RPMI7951 (cell line): ENCODE data around the gene CTNNA2. TPM values are rescaled to one million over a fixed set of nuclear protein-coding genes. Genes with fewer than 3 reads are reported as not detected.
"Not testable (repeated sequence)": the region's sequence is repeated elsewhere in the genome, so short reads cannot be mapped to it uniquely, and the experiment has no call there.

Experiments
- DNase-seq: peaks from one replicate; pipeline ENCODE4 v3.0.0-alpha.2; 2012; ENCODE audit warnings: low read depth
- total RNA-seq: library from RNA; depleted of rRNA; stranded (reverse); fragments of >200 nt; shearing (Covaris generic); gene quantifications from 2 replicates; pipeline ENCODE4 v1.2.3, GENCODE V29; 2014

CTNNA2 gene
- total RNA-seq, 1 experiment from 2014 or later = not detected

DNA sequence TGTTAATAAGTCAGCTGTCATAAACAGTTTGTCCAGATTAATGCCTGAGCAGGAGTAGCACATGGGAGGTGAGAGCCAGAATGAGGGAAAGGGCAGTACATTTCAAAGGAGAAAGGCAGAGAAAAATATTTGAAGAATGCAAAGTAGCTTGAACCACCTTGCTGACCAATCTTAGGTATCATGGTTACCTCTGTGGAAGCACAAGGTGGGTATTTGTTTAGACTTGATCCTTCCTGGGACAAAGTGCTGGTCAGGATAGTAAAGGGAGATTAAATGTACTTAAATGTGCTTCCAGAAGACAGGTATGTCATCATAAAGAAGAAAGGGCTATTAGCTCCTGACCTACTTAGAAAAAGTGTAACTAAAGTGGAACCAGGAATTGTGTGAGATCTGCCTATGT lies 686.7 kb downstream of the CTNNA2 start:
- DNase-seq = no peak

DNA sequence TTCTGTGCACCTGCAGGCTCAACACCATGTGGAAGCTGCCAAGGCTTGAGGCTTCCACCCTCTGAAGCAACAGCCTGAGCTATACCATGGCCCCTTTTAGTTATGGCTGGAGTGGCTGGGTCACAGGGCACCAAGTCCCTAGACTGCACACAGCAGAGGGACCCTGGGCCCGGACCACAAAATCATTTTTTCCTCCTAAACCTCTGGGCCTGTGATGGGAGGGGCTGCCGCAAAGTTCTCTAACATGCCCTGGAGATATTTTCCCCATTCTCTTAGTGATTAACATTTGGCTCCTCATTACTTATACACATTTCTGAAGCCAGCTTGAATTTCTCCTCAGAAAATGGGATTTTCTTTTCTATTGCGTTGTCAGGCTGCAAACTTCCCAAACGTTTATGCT lies 691.1 kb downstream of the CTNNA2 start:
- not testable (repeated sequence) for DNase-seq

GRCh38 chr2:80205498-80205897 lies 692.6 kb downstream of the CTNNA2 start:
- no peak for DNase-seq

DNA sequence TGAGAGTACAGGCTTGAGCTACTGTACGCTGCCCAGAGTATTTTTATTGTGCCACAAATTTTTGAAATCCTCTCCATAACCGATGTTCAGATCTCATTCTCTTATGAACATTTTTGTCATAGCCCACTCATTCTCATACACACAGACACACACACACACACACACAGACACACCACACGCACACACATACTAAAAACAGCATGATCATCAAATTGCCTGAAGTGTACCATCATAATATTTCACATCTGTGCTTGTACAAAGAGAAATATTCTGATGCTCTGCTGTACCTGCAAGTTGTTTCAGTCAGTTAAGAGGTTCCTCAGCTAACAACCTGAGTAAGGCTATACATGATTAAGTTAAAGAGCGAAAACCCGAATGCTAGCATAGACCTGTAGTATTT lies 696.6 kb downstream of the CTNNA2 start:
- no peak for DNase-seq

GRCh38 chr2:80217446-80217845 lies 704.6 kb downstream of the CTNNA2 start:
- no peak for DNase-seq

DNA sequence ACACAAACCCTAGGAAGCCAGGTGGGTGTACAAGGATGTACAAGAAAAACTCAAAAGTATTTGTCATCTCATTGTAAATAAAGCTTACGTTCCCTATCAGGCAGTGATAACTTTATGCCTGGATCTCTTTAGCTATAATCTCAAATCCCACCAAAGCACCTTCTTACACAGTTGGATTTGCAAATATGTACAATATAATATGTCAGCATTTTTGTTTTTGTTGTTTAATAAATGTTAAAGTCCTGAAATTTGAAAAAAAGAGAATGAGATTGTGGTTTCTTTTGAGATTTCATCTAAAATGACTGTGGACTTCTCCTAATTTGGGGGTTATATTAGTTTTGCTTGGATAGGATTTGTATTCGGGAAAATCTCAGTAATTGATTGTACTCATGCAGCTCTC lies 709.8 kb downstream of the CTNNA2 start:
- DNase-seq = no peak

DNA sequence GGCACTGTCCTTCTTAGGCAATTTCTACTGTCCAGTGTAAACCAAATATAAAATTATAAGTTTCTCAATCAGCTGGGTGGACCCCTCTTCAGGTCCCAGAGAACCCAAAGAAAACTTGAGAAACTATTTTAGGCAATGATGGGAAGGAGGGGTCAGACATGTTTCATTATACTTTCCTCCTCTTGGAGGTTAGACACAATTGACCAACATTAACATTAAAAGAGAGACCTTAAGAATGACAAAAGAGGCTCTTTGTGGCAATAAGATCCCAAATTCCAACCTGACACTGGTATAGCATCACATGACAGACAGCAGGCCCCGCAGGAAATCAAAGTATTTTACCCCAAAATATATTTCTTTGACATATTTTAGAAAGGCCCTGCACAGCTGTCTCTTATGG lies 718.6 kb downstream of the CTNNA2 start:
- DNase-seq = no peak

DNA sequence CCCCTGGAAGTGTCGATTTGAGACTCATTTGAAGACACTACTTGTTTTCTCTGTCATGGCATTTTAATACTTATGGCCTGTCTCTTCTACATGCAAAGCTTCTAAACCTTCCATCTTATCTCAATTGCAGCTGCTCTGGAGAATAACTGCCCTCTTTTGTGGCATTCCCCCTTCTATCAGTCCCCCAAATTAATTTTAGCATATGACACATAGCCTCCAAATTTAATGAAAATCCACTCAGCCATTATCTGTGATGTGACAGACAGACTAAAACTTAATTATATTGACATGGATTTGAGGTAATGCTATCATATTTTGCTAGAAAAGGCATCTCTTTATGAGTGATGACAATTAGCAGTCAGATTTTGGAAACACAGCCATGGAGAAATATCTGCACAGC lies 720.5 kb downstream of the CTNNA2 start:
- DNase-seq = no peak

- no peak for DNase-seq
Observed at GRCh38 chr2:80238692-80239469, 726.0 kb downstream of the CTNNA2 start.

DNA sequence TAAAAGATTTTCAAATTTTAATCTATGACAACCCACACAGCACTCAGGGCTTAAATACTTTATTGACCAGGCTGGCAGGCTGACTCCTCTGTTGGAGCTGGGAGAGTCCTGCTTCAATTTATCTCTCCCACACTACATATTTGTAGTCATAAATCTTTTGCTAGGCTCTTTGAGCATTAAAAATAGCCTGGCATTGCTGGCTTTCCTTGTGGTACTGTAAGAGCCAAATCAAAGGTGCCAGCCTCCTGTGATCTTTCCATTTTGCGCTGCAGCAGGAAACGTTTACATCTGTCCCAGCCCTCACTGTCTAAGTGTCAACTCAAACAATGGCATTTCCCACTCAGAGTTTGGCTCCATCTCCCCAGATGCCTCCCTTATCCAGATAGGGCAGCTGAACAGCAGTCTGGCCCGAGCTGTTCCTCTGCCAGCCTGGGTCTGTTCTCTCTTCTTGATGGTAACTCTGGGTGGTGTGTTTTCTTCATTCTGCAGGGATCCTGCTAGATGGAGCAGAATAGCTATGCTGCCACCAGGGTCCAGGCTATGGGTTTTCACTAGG lies 729.6 kb downstream of the CTNNA2 start:
- no peak for DNase-seq

DNA sequence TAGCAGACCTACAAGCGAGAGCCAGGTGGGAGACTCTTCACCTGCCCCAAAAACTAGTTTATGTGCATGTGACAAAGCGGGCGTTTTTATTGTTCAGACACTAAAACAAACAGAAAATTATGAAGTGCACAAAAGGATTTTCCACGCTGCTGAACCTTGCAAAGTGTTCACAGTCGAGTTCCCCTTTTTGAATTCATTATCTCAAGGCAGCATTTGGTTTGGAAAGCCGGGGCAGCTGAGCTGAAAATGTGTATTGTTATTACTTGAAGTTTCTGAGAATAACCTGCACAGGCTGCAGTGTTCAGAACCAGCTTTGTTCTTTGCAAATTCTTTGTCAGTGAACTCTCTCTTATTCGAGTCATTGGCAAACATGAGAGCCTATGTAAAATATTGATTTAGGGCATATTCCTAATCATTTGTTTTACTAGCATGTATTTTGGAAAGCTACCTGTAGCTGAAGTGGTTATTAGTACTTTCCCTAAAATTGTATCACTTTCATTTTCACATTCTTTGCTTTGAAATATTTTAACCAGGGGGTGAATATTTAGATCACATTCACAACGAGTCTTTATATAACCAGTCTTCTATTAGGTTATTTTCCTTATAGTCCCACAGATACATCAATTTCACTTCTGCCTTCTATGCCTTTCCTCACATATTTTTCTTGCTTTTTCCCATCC lies 732.2 kb downstream of the CTNNA2 start:
- DNase-seq = no peak

DNA sequence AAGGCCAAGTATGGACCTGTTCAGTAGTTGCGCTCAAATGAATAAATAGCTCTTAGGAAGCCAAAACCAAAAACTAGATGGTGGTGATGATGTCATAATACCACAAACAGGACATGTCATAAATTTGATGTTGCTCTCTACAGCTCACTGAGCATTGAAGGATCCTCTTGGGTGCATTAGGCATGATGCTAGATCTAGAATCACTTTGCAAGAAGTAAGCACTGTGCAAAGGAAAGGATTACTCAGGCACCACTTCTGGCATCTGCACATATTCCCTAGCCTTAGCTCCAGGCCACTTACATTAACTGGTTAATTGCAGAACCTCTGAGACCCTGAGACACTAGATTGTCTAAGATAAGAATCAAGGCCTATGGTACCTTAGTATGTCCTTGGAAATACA lies 733.7 kb downstream of the CTNNA2 start:
- no peak for DNase-seq

GRCh38 chr2:80247339-80247738 lies 734.5 kb downstream of the CTNNA2 start:
- DNase-seq = no peak

GRCh38 chr2:80248146-80248545 lies 735.3 kb downstream of the CTNNA2 start:
- DNase-seq = no peak

GRCh38 chr2:80252294-80252986 lies 739.6 kb downstream of the CTNNA2 start:
- no peak for DNase-seq

DNA sequence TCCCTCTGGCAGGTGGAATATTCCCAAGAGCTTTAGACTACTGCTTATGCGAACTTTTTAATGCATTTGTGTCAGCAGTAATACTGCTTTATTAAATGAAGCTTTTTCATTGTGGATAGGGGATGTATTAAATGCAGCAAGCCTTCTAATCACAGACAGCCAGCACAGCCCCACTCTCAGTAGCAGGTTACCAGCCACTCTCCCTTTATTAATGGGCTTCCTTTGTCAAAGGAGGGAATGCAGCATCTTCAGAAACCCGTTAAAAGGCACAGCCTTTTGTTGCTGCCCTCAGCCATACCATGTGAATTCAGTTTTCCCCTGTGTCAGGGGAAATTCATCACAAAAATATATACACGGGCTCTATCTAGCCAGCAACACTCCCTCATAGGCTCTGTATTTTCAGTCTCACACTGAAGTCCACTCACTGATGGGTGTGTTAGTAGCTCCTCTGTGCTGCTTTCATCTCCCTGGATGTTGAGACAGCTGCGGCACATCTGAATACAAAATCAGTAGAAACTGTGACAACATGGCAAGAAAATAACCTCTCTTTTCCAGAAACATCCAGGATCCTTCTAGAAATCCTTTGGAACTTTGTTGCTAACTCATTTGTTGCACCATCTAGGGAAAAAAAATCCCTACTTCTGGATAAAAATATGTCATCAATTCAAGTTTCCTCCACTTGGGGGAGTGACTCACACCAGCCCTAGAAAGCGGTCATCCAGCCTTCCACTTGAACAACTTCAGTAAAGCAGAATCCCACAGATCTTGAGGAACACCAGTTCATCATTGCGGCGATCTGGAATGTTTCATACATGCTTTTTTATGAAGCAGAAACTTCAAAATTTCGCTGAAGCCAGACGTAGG lies 743.3 kb downstream of the CTNNA2 start:
- no peak for DNase-seq

- DNase-seq = no peak
Observed at GRCh38 chr2:80256782-80257167, 743.9 kb downstream of the CTNNA2 start.

GRCh38 chr2:80257450-80257849 lies 744.6 kb downstream of the CTNNA2 start:
- DNase-seq = no peak

- no peak for DNase-seq
Observed at GRCh38 chr2:80258341-80258740, 745.5 kb downstream of the CTNNA2 start.

DNA sequence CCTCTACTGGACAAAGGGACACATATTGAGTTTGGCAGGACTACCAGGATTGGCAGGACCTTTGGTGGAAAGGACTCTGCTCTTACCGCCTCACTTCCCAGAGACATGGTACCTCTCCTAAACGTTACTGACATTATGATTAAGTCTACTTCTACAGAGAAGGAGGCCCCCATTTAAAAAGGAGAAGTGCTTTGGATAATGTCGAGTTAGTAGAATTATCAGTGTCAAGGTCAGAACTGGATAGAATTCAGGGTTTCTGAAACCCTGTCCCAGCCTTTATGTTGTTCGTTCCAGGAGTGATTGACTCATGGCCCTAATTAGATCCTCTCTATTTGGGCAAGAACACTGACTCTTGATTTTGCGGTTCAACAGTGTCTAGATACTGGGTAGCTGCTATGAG lies 745.9 kb downstream of the CTNNA2 start:
- DNase-seq = no peak

- no peak for DNase-seq
Observed at GRCh38 chr2:80259292-80259691, 746.4 kb downstream of the CTNNA2 start.

DNA sequence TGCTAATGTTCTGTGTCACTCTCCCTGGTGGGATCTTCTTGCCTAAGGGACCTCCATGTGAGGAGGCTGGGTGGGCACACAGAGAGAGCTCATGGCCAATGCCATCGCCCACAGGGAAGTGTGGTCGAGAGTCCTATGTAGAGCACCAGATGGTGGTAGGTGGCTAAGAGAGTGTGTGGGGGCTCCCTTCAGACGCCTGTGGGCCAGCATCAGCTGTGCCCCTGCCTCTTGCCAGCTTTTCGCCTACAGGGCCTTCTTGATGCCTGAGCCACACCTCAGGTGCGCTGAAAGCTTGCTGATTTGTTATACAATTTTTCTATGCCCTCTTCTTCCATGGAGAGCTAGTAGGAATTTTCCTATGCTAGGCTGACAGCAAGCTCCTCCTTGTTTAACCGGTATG lies 753.4 kb downstream of the CTNNA2 start:
- no peak for DNase-seq
